Stomach (tissue), 4 donors: ENCODE data around the gene NYAP2.

Experiments used
- POLR2A ChIP-seq, 4 donors: fragments of 450-650 bp; IDR thresholded peaks; one replicate each; pipeline ENCODE4 v1.6.1; 2016; ENCODE audit warnings: antibody characterized with exemption in 4 of 4, control low read depth in 2 of 4, mild to moderate bottlenecking in 1 of 4, moderate library complexity in 1 of 4
- POLR2AphosphoS5 ChIP-seq, 3 donors: sonication (generic); formaldehyde crosslinking; IDR thresholded peaks; one replicate each; pipeline ENCODE4 v1.6.1; 2016; ENCODE audit warnings: antibody characterized with exemption in 3 of 3
- TF ChIP-seq, protein P1 (sequence below), 7 experiments: fragments of 450-650 bp in 4 of 7; fragments of 200-600 bp in 3 of 7; sonication (generic) in 3 of 7; IDR thresholded peaks; one replicate each; pipeline ENCODE4 v1.5.1; 2016 to 2019; ENCODE audit warnings: antibody characterized with exemption in 7 of 7, control low read depth in 2 of 7, mild to moderate bottlenecking in 1 of 7

DNA sequence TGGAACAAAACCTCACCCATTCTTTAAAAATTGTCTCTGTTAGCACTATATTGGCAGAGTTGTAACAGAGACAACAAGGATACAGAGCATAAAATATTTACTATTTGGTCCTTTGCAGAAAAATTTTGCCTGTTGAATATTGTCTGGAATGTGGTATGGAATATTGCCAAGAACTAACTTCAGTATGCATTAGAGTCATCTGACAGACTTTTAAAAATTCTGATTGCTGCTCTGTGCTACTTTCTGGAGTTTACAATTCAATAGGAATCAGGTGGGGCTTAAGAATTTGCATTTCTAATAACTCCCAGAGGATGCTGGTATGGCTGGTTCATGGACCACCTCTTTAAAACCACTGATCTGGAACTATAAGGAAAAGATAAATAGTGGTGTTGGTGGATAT lies 32.8 kb upstream of the NYAP2 start:
- TF ChIP-seq, protein P1, sequence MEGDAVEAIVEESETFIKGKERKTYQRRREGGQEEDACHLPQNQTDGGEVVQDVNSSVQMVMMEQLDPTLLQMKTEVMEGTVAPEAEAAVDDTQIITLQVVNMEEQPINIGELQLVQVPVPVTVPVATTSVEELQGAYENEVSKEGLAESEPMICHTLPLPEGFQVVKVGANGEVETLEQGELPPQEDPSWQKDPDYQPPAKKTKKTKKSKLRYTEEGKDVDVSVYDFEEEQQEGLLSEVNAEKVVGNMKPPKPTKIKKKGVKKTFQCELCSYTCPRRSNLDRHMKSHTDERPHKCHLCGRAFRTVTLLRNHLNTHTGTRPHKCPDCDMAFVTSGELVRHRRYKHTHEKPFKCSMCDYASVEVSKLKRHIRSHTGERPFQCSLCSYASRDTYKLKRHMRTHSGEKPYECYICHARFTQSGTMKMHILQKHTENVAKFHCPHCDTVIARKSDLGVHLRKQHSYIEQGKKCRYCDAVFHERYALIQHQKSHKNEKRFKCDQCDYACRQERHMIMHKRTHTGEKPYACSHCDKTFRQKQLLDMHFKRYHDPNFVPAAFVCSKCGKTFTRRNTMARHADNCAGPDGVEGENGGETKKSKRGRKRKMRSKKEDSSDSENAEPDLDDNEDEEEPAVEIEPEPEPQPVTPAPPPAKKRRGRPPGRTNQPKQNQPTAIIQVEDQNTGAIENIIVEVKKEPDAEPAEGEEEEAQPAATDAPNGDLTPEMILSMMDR (IDR thresholded peaks at IDR 0.05), result no peak
- TF ChIP-seq POLR2AphosphoS5 (IDR thresholded peaks at IDR 0.05) (no peak), POLR2A (IDR thresholded peaks at IDR 0.05) (no peak)
